SK-N-SH treated with all-trans-retinoic acid at 6 μM for 48 hours (cell line): Measurements from ENCODE around the gene ADAD1.

Source experiments
- ZFP30 ChIP-seq: fragments of 450-650 bp; formaldehyde crosslinking; IDR thresholded peaks from 2 replicates; pipeline ENCODE4 v1.5.0; 2022; ENCODE audit warnings: mild to moderate bottlenecking, moderate library complexity
- TF ChIP-seq, protein P1 (sequence below): fragments of 250-450 bp; sonication (Bioruptor Pico); IDR thresholded peaks from 2 replicates; pipeline ENCODE4 v1.8.0; 2020; ENCODE audit warnings: mild to moderate bottlenecking, moderate library complexity, borderline replicate concordance

DNA sequence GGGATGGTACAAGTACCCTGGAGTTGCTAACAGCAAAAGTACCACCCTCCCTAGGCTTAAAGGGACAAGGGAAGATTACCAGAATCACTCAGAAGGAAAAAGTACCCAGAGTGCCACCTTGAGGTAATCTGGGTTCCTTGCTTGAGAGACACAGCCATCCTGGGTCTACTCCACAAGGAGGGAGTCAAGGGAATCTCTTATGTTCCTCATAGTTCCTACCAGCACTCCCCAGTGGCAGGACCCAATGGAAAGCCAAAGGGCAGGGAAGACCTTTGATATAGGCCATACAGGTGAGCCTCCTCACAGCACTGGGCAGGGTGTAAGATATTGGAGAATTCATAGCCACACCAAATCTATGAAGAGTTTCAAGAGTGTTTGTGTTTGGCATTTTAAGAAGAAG, 72.0 kb downstream of the ADAD1 start:
- TF ChIP-seq, protein P1, sequence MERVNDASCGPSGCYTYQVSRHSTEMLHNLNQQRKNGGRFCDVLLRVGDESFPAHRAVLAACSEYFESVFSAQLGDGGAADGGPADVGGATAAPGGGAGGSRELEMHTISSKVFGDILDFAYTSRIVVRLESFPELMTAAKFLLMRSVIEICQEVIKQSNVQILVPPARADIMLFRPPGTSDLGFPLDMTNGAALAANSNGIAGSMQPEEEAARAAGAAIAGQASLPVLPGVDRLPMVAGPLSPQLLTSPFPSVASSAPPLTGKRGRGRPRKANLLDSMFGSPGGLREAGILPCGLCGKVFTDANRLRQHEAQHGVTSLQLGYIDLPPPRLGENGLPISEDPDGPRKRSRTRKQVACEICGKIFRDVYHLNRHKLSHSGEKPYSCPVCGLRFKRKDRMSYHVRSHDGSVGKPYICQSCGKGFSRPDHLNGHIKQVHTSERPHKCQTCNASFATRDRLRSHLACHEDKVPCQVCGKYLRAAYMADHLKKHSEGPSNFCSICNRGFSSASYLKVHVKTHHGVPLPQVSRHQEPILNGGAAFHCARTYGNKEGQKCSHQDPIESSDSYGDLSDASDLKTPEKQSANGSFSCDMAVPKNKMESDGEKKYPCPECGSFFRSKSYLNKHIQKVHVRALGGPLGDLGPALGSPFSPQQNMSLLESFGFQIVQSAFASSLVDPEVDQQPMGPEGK (CRISPR knock-in tag) = no peak
- no peak for TF ChIP-seq ZFP30 (CRISPR knock-in tag)
